Stimulated activated CD4-positive, alpha-beta T cell treated with anti-CD3 and anti-CD28 coated beads, TNF-alpha, amount 100 ng/mL, for 24 hours (primary cell): ENCODE data around the gene THTPA.
A peak's percentile ranks its signal among the peaks of the same experiment; 100 is the strongest.
"Not testable (repeated sequence)": the region's sequence is repeated elsewhere in the genome, so short reads cannot be mapped to it uniquely, and the experiment has no call there.

Experiments
- DNase-seq, 3 experiments: peaks; one replicate each; pipeline ENCODE4 v3.0.0-alpha.2; 2020; ENCODE audit warnings: low read depth in 3 of 3

THTPA gene

GRCh38 chr14:23583761-23584526 lies 27.9 kb downstream of the THTPA start:
- DNase-seq = not testable (repeated sequence)

GRCh38 chr14:23584527-23585203 lies 28.6 kb downstream of the THTPA start:
- not testable (repeated sequence) for DNase-seq

GRCh38 chr14:23588884-23589598 lies 33.0 kb downstream of the THTPA start:
- DNase-seq = peak; percentile 48 to 78 (median 64)

GRCh38 chr14:23589606-23590005 lies 33.5 kb downstream of the THTPA start:
- DNase-seq = no peak

GRCh38 chr14:23590198-23590597 lies 34.1 kb downstream of the THTPA start:
- no peak for DNase-seq

GRCh38 chr14:23594191-23594590 lies 38.1 kb downstream of the THTPA start:
- not testable (repeated sequence) for DNase-seq

- DNase-seq = no peak
Observed at GRCh38 chr14:23600322-23600707, 44.2 kb downstream of the THTPA start.

GRCh38 chr14:23600806-23601205 lies 44.7 kb downstream of the THTPA start:
- no peak for DNase-seq

- DNase-seq = no peak
Observed at GRCh38 chr14:23601424-23601823, 45.4 kb downstream of the THTPA start.

- no peak for DNase-seq
Observed at GRCh38 chr14:23601845-23602180, 45.7 kb downstream of the THTPA start.

GRCh38 chr14:23602181-23603095 lies 46.4 kb downstream of the THTPA start:
- no peak for DNase-seq

GRCh38 chr14:23603103-23603502 lies 47.0 kb downstream of the THTPA start:
- no peak for DNase-seq

GRCh38 chr14:23604148-23604547 lies 48.1 kb downstream of the THTPA start:
- DNase-seq = no peak

GRCh38 chr14:23604675-23605170 lies 48.7 kb downstream of the THTPA start:
- DNase-seq = no peak

GRCh38 chr14:23605931-23606585 lies 50.0 kb downstream of the THTPA start:
- DNase-seq = peak in 1 of 3 experiments; percentile 8

GRCh38 chr14:23608454-23608853 lies 52.4 kb downstream of the THTPA start:
- no peak for DNase-seq

GRCh38 chr14:23609001-23609400 lies 52.9 kb downstream of the THTPA start:
- DNase-seq = no peak

- DNase-seq = not testable (repeated sequence)
Observed at GRCh38 chr14:23609411-23610089, 53.5 kb downstream of the THTPA start.
